Endothelial cell (in vitro differentiated cells): ENCODE results near the gene MED12L. TPM values are rescaled to one million over a fixed set of nuclear protein-coding genes. Genes with fewer than 3 reads are reported as not detected.

ENCODE experiments used
- DNase-seq: peaks from one replicate; pipeline ENCODE4 v3.0.0; 2021; ENCODE audit warnings: low spot score
- H3K27ac Mint-ChIP-seq: one replicate; pipeline ENCODE4 v1.8.0; 2021; ENCODE audit warnings: mixed read lengths, inconsistent platforms; ENCODE audit not compliant: unreplicated experiment
- H3K27me3 Mint-ChIP-seq: one replicate; pipeline ENCODE4 v1.8.0; 2021; ENCODE audit warnings: mild to moderate bottlenecking, moderate library complexity, mixed read lengths, inconsistent platforms; ENCODE audit not compliant: unreplicated experiment
- H3K36me3 Mint-ChIP-seq: one replicate; pipeline ENCODE4 v1.8.0; 2021; ENCODE audit warnings: mild to moderate bottlenecking, low read depth, mixed read lengths, inconsistent platforms; ENCODE audit not compliant: unreplicated experiment
- H3K4me1 Mint-ChIP-seq: one replicate; pipeline ENCODE4 v1.8.0; 2021; ENCODE audit warnings: mild to moderate bottlenecking, mixed read lengths, inconsistent platforms; ENCODE audit not compliant: unreplicated experiment
- H3K4me3 Mint-ChIP-seq: one replicate; pipeline ENCODE4 v1.8.0; 2021; ENCODE audit warnings: mild to moderate bottlenecking, mixed read lengths, inconsistent platforms; ENCODE audit not compliant: unreplicated experiment
- H3K9me3 Mint-ChIP-seq: one replicate; pipeline ENCODE4 v1.8.0; 2021; ENCODE audit warnings: mixed read lengths, inconsistent platforms; ENCODE audit not compliant: unreplicated experiment
- CTCF ChIP-seq: fragments of 200-600 bp; sonication (generic); IDR thresholded peaks from one replicate; pipeline ENCODE4 v1.5.0; 2021; ENCODE audit warnings: antibody characterized with exemption; ENCODE audit not compliant: unreplicated experiment
- total RNA-seq: library from RNA; stranded (reverse); fragmentation: NEBNext Ultra II Directional; extraction: Animal tissue kit (Norgen Biotek cat#: 25700); gene quantifications from one replicate; pipeline ENCODE4 v1.2.1, GENCODE V29; 2021; ENCODE audit not compliant: unreplicated experiment

MED12L gene
- total RNA-seq, 1 donor from 2014 or later = 4.4 TPM

DNA sequence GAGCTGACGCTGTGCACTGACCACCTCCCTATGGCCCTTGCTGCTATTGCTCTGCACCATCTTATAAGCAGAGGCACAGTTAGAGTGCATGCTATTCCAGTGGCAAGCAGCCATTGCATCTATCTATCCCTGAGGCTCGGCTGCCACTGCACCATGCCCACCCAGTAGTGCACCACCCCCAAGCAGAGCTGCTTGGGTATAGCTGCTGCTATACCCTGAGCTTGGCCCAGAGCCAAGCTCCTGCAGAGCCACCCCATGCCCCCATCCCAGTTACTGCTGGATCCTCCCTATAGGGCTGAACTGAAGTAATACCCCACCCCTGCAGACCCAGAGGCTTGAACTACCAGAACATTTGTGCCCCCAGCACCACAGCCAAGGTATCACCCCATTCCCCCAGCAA lies 395.0 kb downstream of the MED12L start:
- DNase-seq = no peak
- Mint-ChIP-seq H3K27ac (no peak overlapping the region), H3K36me3 (peaks cover 4% of the 10 kb centered on the region), H3K9me3 (no peaks in the 10 kb centered on the region), H3K4me3 (no peak overlapping the region), H3K27me3 (no peaks in the 10 kb centered on the region), H3K4me1 (peaks cover 18% of the 10 kb centered on the region)
- TF ChIP-seq CTCF = no peak

GRCh38 chr3:151483488-151483887 lies 398.0 kb downstream of the MED12L start:
- H3K4me1 Mint-ChIP-seq = peaks cover 4% of the 10 kb centered on the region
- no peaks in the 10 kb centered on the region for H3K27me3 Mint-ChIP-seq
- peaks cover 4% of the 10 kb centered on the region for H3K36me3 Mint-ChIP-seq
- no peak overlapping the region for H3K27ac Mint-ChIP-seq
- no peaks in the 10 kb centered on the region for H3K9me3 Mint-ChIP-seq
- no peak for TF ChIP-seq CTCF
- H3K4me3 Mint-ChIP-seq = no peak overlapping the region
- DNase-seq = no peak

- Mint-ChIP-seq H3K9me3 (no peaks in the 10 kb centered on the region), H3K4me3 (no peak overlapping the region), H3K4me1 (peaks cover 4% of the 10 kb centered on the region), H3K36me3 (peaks cover 4% of the 10 kb centered on the region), H3K27me3 (no peaks in the 10 kb centered on the region), H3K27ac (no peak overlapping the region)
- TF ChIP-seq CTCF = no peak
- no peak for DNase-seq
Measured at GRCh38 chr3:151483961-151484520, 398.6 kb downstream of the MED12L start.

Other genes starting within 250 kb of the MED12L start
- 3.0 TPM for gene MINDY4B, start 180.2 kb upstream of the MED12L start, total RNA-seq
- gene CLRN1, start 112.9 kb upstream of the MED12L start, total RNA-seq = not detected
- not detected for gene GPR171, start 117.6 kb downstream of the MED12L start, total RNA-seq
- 0.21 TPM for gene P2RY14, start 192.9 kb downstream of the MED12L start, total RNA-seq
- gene GPR87, start 231.2 kb downstream of the MED12L start, total RNA-seq = 2.0 TPM
- not detected for gene P2RY13, start 243.9 kb downstream of the MED12L start, total RNA-seq